GM12878 (cell line): ENCODE measurements around the gene GSTT4. TPM values are rescaled to one million over a fixed set of nuclear protein-coding genes. Genes with fewer than 3 reads are reported as not detected.

Experiments
- ATAC-seq: fragments of 200-7000 bp; cut with Tn5 transposase; 3 replicates; pipeline ENCODE4 v1.9.1; 2020; ENCODE audit warnings: mild to moderate bottlenecking, moderate library complexity
- BruUV-seq: library from RNA; stranded (reverse); fragments of 400-500 nt; replicated peaks from 2 replicates; lab custom pipeline; 2021; lab: Mats Ljungman, UMichigan
- CTCF ChIA-PET: fragments of 300-600 bp; sonication (Branson Sonifier 250); formaldehyde crosslinking; extraction: SDS; loops from one replicate; lab custom pipeline; 2021; ENCODE audit warnings: inconsistent platforms; lab: Yijun Ruan, JAX
- POLR2A ChIA-PET: fragments of 350-600 bp; formaldehyde crosslinking; extraction: SDS; loops from one replicate; lab custom pipeline; 2021; ENCODE audit warnings: inconsistent platforms; lab: Charles Lee
- RAD21 ChIA-PET: fragments of 300-600 bp; sonication (Branson Sonifier 250); formaldehyde crosslinking; loops from one replicate; lab custom pipeline; 2023; ENCODE audit warnings: antibody characterized with exemption; ENCODE audit not compliant: unreplicated experiment; lab: Charles Lee
- SMC1A ChIA-PET: fragments of 300-600 bp; sonication (Branson Sonifier 250); formaldehyde crosslinking; loops from one replicate; lab custom pipeline; 2023; ENCODE audit not compliant: unreplicated experiment, uncharacterized antibody; lab: Charles Lee
- DNase-seq: peaks from one replicate; pipeline ENCODE4 v3.0.0-alpha.2; 2011; ENCODE audit warnings: low read depth, low spot score
- FAIRE-seq: peaks from 3 replicates; lab custom pipeline; 2011; peaks lifted over from hg19 to GRCh38; lab: Jason Lieb, UNC
- H2AFZ ChIP-seq: 2 replicates; pipeline ENCODE4 v1.6.0; 2011; ENCODE audit warnings: low read depth, low read length, control low read depth; ENCODE audit not compliant: control insufficient read depth
- H3K27ac ChIP-seq: 2 replicates; pipeline ENCODE4 v1.5.1; 2011; ENCODE audit warnings: control low read depth; ENCODE audit not compliant: control insufficient read depth, insufficient read depth
- H3K27me3 ChIP-seq, 2 experiments: replicated peaks in 1 of 2; 2 replicates each; pipeline versions ENCODE4 v1.6.0 to v1.6.1; 2011; ENCODE audit warnings: low read length in 1 of 2; ENCODE audit not compliant: control insufficient read depth in 2 of 2, insufficient read depth in 2 of 2
- H3K36me3 ChIP-seq, 2 experiments: 2 replicates each; pipeline ENCODE4 v1.5.1; 2011; ENCODE audit warnings: low read length in 1 of 2; ENCODE audit not compliant: control insufficient read depth in 2 of 2, insufficient read depth in 2 of 2
- H3K4me1 ChIP-seq: 2 replicates; pipeline ENCODE4 v1.6.1; 2011; ENCODE audit warnings: mild to moderate bottlenecking, low read length, moderate library complexity, mixed read lengths; ENCODE audit not compliant: control insufficient read depth, insufficient read depth
- H3K4me2 ChIP-seq: 2 replicates; pipeline ENCODE4 v1.6.0; 2011; ENCODE audit warnings: control low read depth; ENCODE audit not compliant: control insufficient read depth, insufficient read depth
- H3K4me3 ChIP-seq: fragments of 200-600 bp; sonication (generic); 2 replicates; pipeline ENCODE4 v1.5.1; 2016
- H3K79me2 ChIP-seq: 2 replicates; pipeline ENCODE4 v1.6.0; 2011; ENCODE audit warnings: low read length; ENCODE audit not compliant: control insufficient read depth, insufficient read depth
- H3K9ac ChIP-seq: 2 replicates; pipeline ENCODE4 v1.8.0; 2011; ENCODE audit warnings: low read length, control low read depth, mixed read lengths; ENCODE audit not compliant: control insufficient read depth, insufficient read depth
- H3K9me3 ChIP-seq: replicated peaks from 3 replicates; pipeline ENCODE4 v1.5.1; 2011; ENCODE audit warnings: mild to moderate bottlenecking, low read length; ENCODE audit not compliant: control insufficient read depth, insufficient read depth
- H4K20me1 ChIP-seq: 2 replicates; pipeline ENCODE4 v1.6.0; 2011; ENCODE audit not compliant: control insufficient read depth, insufficient read depth
- BCLAF1 ChIP-seq: fragments of 450-650 bp; IDR thresholded peaks from 2 replicates; pipeline ENCODE4 v1.6.1; 2017; ENCODE audit warnings: antibody characterized with exemption, mild to moderate bottlenecking, moderate library complexity
- CBFB ChIP-seq: IDR thresholded peaks from 2 replicates; pipeline ENCODE4 v1.6.1; 2016; ENCODE audit warnings: antibody characterized with exemption, low read depth
- CEBPB ChIP-seq, 2 experiments: fragments of 150-350 bp in 1 of 2; IDR thresholded peaks; 2 replicates each; pipeline ENCODE4 v1.6.1; 2012 to 2014; ENCODE audit warnings: low read depth in 2 of 2, low read length in 2 of 2, borderline replicate concordance in 1 of 2, inconsistent platforms in 1 of 2
- ETV6 ChIP-seq, 2 experiments: fragments of 450-650 bp in 1 of 2; IDR thresholded peaks in 1 of 2; conservative IDR thresholded peaks in 1 of 2; 2 replicates each; pipeline ENCODE4 v1.6.1; 2014; ENCODE audit warnings: antibody characterized with exemption in 1 of 2, borderline replicate concordance in 1 of 2, low read depth in 1 of 2, mild to moderate bottlenecking in 1 of 2, moderate library complexity in 1 of 2
- GABPA ChIP-seq: IDR thresholded peaks from 2 replicates; pipeline ENCODE4 v1.6.1; 2014; ENCODE audit warnings: antibody characterized with exemption, low read depth, mild to moderate bottlenecking, inconsistent platforms
- HDAC6 ChIP-seq: fragments of 200-600 bp; sonication (generic); IDR thresholded peaks from one replicate; pipeline ENCODE4 v1.8.0; 2017; ENCODE audit warnings: antibody characterized with exemption; ENCODE audit not compliant: unreplicated experiment
- IKZF2 ChIP-seq, 2 experiments: fragments of 450-650 bp; IDR thresholded peaks; 2 replicates each; pipeline ENCODE4 v1.6.1; 2017; ENCODE audit warnings: mild to moderate bottlenecking in 2 of 2, moderate library complexity in 2 of 2
- MTA2 ChIP-seq: fragments of 450-650 bp; IDR thresholded peaks from 2 replicates; pipeline ENCODE4 v1.6.1; 2016; ENCODE audit warnings: low read depth, mild to moderate bottlenecking, moderate library complexity
- NR2C2 ChIP-seq: IDR thresholded peaks from 2 replicates; pipeline ENCODE4 v1.6.1; 2011; ENCODE audit warnings: borderline replicate concordance, low read depth; ENCODE audit not compliant: control insufficient read depth, insufficient read length
- RAD51 ChIP-seq: fragments of 450-650 bp; IDR thresholded peaks from 2 replicates; pipeline ENCODE4 v1.6.1; 2016; ENCODE audit warnings: moderate library complexity, mild to moderate bottlenecking, inconsistent platforms
- RB1 ChIP-seq: fragments of 450-650 bp; formaldehyde crosslinking; IDR thresholded peaks from 2 replicates; pipeline ENCODE4 v1.6.1; 2017; ENCODE audit warnings: mild to moderate bottlenecking, borderline replicate concordance
- RFX5 ChIP-seq: IDR thresholded peaks from 2 replicates; pipeline ENCODE4 v1.6.1; 2011; ENCODE audit warnings: low read depth, low read length, improper control_type of control experiment
- SMC3 ChIP-seq: IDR thresholded peaks from 2 replicates; pipeline ENCODE4 v1.6.1; 2011; ENCODE audit warnings: low read length, improper control_type of control experiment, borderline replicate concordance
- SUPT20H ChIP-seq: IDR thresholded peaks from 2 replicates; pipeline ENCODE4 v1.6.1; 2011; ENCODE audit warnings: low read depth, mild to moderate bottlenecking, low read length, moderate library complexity, borderline replicate concordance; ENCODE audit not compliant: control insufficient read depth
- WGBS: methylation state at CpG from one replicate; pipeline ENCODE4 v1.1.6; 2016; ENCODE audit warnings: low lambda C conversion rate; ENCODE audit not compliant: insufficient replicate concordance, insufficient coverage; ENCODE audit errors: missing lambda C conversion rate; 5-methylcytosine and 5-hydroxymethylcytosine counted together
- in situ Hi-C: fragments of 300-500 bp; cut with MboI; formaldehyde crosslinking; loops from 9 replicates; pipeline ENCODE4 v1.14.3; 2018; ENCODE audit warnings: mixed read lengths
- intact Hi-C: fragments of 100-400 bp; cut with micrococcal nuclease; formaldehyde crosslinking; loops from one replicate; pipeline ENCODE4 v1.14.2; 2022; ENCODE audit not compliant: unreplicated experiment
- polyA plus RNA-seq, 11 experiments: library from polyadenylated mRNA; depleted of rRNA in 4 of 11; unstranded in 6 of 11; stranded (reverse) in 5 of 11; fragments of >200 nt; fragmentation: Nextera tagmentation in 4 of 11; fragmentation: Illumina TruSeq in 1 of 11; extraction: Ambion mirVana in 4 of 11; extraction: Trizol in 1 of 11; gene quantifications; 1 replicate in 1 of 11; 2 replicates in 10 of 11; pipeline versions ENCODE4 v1.2.1 to v1.2.3, GENCODE V29; 2011 to 2016; ENCODE audit warnings: inconsistent platforms in 2 of 11, missing spikeins in 2 of 11, low read depth in 1 of 11
- total RNA-seq, 4 experiments: library from RNA; depleted of rRNA in 3 of 4; stranded (reverse); fragments of >200 nt in 3 of 4; fragmentation: Illumina TruSeq in 1 of 4; extraction: Trizol in 1 of 4; gene quantifications; 2 replicates each; pipeline versions ENCODE4 v1.2.1 to v1.2.3, GENCODE V29; 2013 to 2021
- TF ChIP-seq, protein P1 (sequence below): IDR thresholded peaks from 2 replicates; pipeline ENCODE4 v1.6.1; 2011; ENCODE audit warnings: mild to moderate bottlenecking, low read depth, low read length, moderate library complexity; ENCODE audit not compliant: insufficient replicate concordance
- TF ChIP-seq, protein P2 (sequence below): fragments of 450-650 bp; IDR thresholded peaks from 2 replicates; pipeline ENCODE4 v1.6.1; 2017; ENCODE audit warnings: mild to moderate bottlenecking, low read depth, inconsistent platforms; ENCODE audit not compliant: poor library complexity, severe bottlenecking

GSTT4 gene
- total and polyA plus RNA-seq, 10 of the 15 experiments (the other 5 are each of a cell fraction or from before 2014, with no cell fraction given) = not detected

GRCh38 chr22:24016156-24016555, 10.9 kb upstream of the GSTT4 start (continued):
- TF ChIP-seq SMC3 (no peak), CBFB (no peak), RB1 (no peak), CEBPB (IDR thresholded peaks at IDR 0.05; ENCODE audit: borderline replicate concordance in 1 of 2, low read depth in 2 of 2, low read length in 2 of 2) (no peak), GABPA (no peak)
- TF ChIP-seq, protein P1, sequence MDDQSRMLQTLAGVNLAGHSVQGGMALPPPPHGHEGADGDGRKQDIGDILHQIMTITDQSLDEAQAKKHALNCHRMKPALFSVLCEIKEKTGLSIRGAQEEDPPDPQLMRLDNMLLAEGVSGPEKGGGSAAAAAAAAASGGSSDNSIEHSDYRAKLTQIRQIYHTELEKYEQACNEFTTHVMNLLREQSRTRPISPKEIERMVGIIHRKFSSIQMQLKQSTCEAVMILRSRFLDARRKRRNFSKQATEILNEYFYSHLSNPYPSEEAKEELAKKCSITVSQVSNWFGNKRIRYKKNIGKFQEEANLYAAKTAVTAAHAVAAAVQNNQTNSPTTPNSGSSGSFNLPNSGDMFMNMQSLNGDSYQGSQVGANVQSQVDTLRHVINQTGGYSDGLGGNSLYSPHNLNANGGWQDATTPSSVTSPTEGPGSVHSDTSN = no peak

DNA sequence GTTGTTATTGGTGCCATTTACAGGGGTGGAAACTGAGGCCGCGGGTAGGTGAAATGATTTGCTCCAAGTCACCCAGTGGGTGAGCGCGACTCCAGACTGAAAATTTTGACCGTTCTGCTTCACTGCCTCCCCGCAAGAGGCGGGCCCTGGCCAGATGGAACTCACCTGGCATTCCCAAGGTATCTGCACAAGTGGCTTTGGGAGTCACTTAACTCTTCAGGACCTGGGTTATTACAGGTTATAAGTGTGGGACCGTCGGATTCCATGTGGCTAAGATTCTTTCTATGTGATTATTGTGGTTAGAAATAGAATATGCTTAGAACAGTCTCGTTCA, 6.4 kb upstream of the GSTT4 start:
- ChIA-PET SMC1A (interaction anchor here (2.0 kb wide), 1 partner anchor 146 kb away, joined by 6 read pairs; no protein-coding TSS in a partner anchor), RAD21 (interaction anchor here (1.5 to 1.6 kb wide), 2 partner anchors 144 to 146 kb away, joined by 4 to 8 read pairs; no protein-coding TSS in a partner anchor), CTCF (interaction anchor here (1.6 kb wide), 1 partner anchor 33 kb away, joined by 4 read pairs; no protein-coding TSS in a partner anchor), POLR2A (interaction anchor here (1.2 to 1.9 kb wide), 3 partner anchors 8 to 146 kb away, joined by 3 to 7 read pairs (median 4); no protein-coding TSS in a partner anchor)
- peak overlapping the region; percentile 52 for H3K4me2 ChIP-seq
- no peaks in the 10 kb centered on the region for H3K36me3 ChIP-seq
- H3K4me3 ChIP-seq = peak overlapping the region; percentile 96
- H3K4me1 ChIP-seq = no peaks in the 10 kb centered on the region
- H4K20me1 ChIP-seq = no peaks in the 10 kb centered on the region
- H3K79me2 ChIP-seq = peaks cover 38% of the 10 kb centered on the region
- H3K27me3 ChIP-seq = no peaks in the 10 kb centered on the region
- peaks cover 2% of the 10 kb centered on the region; the same call in 1 of the 3 replicates for H3K9me3 ChIP-seq
- BruUV-seq = no TSS peak
- in situ Hi-C loops = no loop called here
- DNase-seq = no peak
- H3K27ac ChIP-seq = peak overlapping the region; percentile 54
- peak overlapping the region; percentile 73 for H3K9ac ChIP-seq
- 1% methylated on average over 10 of the region's 10 CpGs for WGBS
- intact Hi-C loops = no loop called here
- H2AFZ ChIP-seq = peak overlapping the region; percentile 81
- FAIRE-seq = no peak
- ATAC-seq = no peak; the same call in 2 of the 3 replicates
- TF ChIP-seq MTA2 (0 out of 2 replicates have a peak, but pooled peaks have one; percentile 13), ETV6 (conservative IDR thresholded peaks at IDR 0.05 in 1 of 2, IDR thresholded peaks at IDR 0.05 in 1 of 2; ENCODE audit: borderline replicate concordance in 1 of 2, low read depth in 1 of 2) (no peak), RFX5 (no peak), SUPT20H (no peak), HDAC6 (no peak), RAD51 (no peak), IKZF2 (IDR thresholded peaks at IDR 0.05) (peak in 1 of 2 experiments; percentile 25; a peak in 1 of 4 replicates), NR2C2 (no peak), BCLAF1 (no peak)
- TF ChIP-seq, protein P2, sequence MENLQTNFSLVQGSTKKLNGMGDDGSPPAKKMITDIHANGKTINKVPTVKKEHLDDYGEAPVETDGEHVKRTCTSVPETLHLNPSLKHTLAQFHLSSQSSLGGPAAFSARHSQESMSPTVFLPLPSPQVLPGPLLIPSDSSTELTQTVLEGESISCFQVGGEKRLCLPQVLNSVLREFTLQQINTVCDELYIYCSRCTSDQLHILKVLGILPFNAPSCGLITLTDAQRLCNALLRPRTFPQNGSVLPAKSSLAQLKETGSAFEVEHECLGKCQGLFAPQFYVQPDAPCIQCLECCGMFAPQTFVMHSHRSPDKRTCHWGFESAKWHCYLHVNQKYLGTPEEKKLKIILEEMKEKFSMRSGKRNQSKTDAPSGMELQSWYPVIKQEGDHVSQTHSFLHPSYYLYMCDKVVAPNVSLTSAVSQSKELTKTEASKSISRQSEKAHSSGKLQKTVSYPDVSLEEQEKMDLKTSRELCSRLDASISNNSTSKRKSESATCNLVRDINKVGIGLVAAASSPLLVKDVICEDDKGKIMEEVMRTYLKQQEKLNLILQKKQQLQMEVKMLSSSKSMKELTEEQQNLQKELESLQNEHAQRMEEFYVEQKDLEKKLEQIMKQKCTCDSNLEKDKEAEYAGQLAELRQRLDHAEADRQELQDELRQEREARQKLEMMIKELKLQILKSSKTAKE = peak; percentile 52
